Measurements from ENCODE around the gene ANKRD24.

Gene ANKRD24

GRCh38 chr19:4171676-4172075, 10.8 kb upstream of the ANKRD24 start:
- TF ChIP-seq CTCF (IDR thresholded peaks at IDR 0.05): no peak

DNA sequence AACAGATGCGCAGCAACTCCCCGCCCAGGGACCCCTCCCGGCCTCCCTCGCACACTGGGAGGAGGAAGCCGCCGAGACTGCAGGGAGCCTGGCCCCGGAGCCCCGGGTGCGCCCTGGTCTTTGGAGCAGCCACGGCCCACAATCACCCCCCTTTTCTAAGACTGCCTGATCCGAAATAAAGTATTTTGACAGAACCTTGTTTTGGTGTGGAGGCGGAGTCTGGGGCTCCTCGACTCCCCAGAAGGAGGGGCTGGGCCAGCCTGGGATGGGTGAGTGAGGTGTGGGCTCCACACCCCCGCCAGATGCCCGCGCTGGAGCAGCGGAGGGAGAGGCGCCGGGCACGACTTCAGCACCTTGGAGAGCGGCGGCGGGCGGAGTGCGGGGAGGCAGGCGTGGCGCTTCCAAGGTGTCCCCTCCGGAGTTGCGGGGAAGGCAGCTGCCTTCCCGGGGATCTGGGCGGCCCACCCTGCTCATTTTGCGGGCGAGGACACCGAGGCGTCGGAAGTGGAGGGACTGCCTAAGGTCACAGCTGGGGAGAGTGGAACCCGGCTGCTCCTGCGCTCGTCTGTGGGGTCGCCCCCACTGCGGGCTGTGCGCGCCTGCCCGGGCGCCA, 9.5 kb upstream of the ANKRD24 start:
- TF ChIP-seq CTCF (IDR thresholded peaks at IDR 0.05): no peak

DNA sequence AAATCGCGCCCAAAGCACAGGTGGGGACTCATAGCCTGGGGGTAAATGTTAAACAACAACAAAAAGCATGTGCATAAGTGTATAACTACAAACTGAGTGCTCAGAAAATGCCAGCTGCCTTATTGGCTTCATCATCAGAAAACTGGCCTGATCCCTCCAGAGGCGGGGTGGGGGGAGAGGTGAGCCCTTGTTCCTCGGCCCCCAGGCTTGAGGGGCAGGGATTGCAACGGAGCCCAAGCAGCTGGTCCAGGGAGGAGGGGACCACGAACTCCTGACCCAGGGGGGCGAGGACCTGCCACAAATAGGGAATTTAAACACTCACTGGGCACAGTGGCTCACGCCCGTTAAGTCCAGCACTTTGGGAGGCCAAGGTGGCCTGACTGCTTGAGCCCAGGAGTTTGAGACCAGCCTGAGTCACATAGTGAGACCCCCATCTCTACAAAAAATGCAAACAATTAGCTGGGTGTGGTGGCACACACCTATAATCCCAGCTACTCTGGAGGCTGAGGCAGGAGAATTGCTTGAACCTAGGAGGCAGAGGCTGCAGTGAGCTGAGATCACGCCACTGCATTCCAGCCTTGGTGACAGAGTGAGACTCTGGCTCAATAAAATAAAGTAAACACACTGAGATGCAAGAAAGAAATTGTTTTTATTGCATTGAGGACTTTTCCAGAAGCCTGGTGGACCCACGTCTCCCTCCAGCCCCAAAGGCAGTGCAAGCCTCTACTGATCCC, 8.8 kb upstream of the ANKRD24 start:
- TF ChIP-seq CTCF (IDR thresholded peaks at IDR 0.05): no peak

GRCh38 chr19:4174213-4174894, 8.1 kb upstream of the ANKRD24 start:
- no peak for TF ChIP-seq CTCF (IDR thresholded peaks at IDR 0.05)

- TF ChIP-seq CTCF (IDR thresholded peaks at IDR 0.05): no peak
Measured at GRCh38 chr19:4174895-4175668, 7.4 kb upstream of the ANKRD24 start.

GRCh38 chr19:4175669-4175931, 6.9 kb upstream of the ANKRD24 start:
- no peak for TF ChIP-seq CTCF (IDR thresholded peaks at IDR 0.05)

GRCh38 chr19:4177146-4177545, 5.3 kb upstream of the ANKRD24 start:
- no peak for TF ChIP-seq CTCF (IDR thresholded peaks at IDR 0.05)
